ENCODE data around the gene SUMO2.
"Not testable (repeated sequence)": the region's sequence is repeated elsewhere in the genome, so short reads cannot be mapped to it uniquely, and the experiment has no call there.

Gene SUMO2

DNA sequence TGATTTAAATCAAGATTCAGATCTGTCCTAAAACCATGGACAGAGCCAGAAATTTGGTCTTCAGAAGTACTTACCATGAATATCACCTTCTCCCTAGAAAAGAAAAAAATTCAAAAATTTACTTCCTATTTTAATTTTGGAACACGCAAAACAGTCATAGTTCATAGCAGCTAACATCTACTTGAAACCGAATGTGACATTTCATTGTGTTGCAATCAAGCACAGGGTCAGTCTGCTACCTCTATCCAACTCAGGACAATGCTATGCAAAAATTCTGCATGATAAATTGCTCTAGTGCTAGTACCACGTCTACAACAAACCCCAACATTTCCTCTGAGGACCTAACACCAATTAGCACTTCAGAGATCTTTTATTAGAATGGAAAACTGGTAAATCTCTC, 36.2 kb downstream of the SUMO2 start:
- no peak for DNase-seq (ENCODE audit: low read depth)
- TF ChIP-seq, protein P1, sequence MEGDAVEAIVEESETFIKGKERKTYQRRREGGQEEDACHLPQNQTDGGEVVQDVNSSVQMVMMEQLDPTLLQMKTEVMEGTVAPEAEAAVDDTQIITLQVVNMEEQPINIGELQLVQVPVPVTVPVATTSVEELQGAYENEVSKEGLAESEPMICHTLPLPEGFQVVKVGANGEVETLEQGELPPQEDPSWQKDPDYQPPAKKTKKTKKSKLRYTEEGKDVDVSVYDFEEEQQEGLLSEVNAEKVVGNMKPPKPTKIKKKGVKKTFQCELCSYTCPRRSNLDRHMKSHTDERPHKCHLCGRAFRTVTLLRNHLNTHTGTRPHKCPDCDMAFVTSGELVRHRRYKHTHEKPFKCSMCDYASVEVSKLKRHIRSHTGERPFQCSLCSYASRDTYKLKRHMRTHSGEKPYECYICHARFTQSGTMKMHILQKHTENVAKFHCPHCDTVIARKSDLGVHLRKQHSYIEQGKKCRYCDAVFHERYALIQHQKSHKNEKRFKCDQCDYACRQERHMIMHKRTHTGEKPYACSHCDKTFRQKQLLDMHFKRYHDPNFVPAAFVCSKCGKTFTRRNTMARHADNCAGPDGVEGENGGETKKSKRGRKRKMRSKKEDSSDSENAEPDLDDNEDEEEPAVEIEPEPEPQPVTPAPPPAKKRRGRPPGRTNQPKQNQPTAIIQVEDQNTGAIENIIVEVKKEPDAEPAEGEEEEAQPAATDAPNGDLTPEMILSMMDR (IDR thresholded peaks at IDR 0.05; ENCODE audit: low read depth, low read length, missing control alignments) = no peak
- H3K4me3 ChIP-seq (ENCODE audit: low read depth, low read length) = no peak overlapping the region

DNA sequence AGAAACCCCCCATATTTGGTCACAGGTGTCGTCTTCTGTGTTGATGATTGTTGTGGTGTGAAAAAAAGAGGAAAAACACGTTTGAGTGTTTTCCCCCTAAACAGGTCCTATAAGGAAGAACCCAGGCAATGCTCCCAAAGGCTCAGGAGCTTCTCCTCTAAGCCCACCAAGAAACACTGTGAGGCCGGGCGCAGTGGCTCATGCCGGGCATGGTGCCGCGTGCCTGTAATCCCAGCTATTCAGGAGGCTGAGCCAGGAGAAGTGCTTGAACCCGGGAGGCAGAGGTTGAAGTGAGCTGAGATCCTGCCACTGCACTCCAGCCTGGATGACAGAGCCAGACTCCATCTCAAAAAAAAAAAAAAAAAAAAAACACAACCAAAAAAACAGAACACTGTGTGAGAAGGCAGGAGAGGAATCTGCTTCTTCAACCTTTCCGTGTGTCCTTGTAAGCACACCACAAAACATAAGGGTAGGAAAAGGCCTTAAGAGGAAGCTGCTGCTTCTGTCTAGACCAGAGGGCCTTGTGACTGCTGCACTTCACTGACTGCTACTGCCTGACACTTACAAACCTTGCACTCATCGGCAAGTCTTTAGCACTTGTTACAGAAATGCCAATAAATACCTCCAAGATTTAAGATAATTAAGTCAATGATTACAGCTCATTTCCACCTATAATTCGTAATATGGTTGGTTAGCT, 37.8 kb downstream of the SUMO2 start:
- H3K4me3 ChIP-seq (ENCODE audit: low read depth, low read length) = no peak overlapping the region
- TF ChIP-seq, protein P1 (IDR thresholded peaks at IDR 0.05; ENCODE audit: low read depth, low read length, missing control alignments) = no peak
- no peak for DNase-seq (ENCODE audit: low read depth)

DNA sequence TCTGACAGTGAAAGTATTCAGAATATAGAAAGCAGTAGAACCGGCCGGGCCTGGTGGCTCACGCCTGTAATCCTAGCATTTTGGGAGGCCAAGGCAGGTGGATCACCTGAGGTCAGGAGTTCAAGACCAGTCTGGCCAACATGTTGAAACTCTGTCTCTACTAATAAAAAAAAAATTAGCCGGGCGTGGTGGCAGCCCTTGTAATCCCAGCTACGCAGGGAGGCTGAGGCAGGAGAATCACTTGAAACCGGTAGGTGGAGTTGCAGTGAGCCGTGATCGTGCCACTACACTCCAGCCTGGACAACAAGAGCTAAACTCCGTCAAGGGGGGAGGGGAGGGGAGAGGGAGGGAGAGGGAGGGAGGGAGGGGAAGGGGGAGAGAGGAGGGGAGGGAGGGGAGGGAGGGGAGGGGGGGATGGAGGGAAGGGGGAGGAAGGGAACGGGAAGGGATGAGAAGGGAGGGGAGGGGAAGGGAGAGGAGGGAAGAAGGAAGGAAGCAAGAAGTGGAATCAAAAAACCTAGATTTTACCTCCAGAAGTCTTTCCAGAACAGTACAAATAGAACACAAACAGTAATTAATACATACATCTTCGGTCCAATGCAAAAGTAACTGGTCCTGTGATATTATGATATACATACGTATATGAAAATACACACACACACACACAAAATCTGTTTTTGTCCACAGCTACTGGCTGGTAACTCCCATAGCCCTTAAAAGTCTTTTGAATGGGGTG, 40.4 kb downstream of the SUMO2 start:
- TF ChIP-seq, protein P1 (IDR thresholded peaks at IDR 0.05; ENCODE audit: low read depth, low read length, missing control alignments) = no peak
- DNase-seq (ENCODE audit: low read depth) = no peak

DNA sequence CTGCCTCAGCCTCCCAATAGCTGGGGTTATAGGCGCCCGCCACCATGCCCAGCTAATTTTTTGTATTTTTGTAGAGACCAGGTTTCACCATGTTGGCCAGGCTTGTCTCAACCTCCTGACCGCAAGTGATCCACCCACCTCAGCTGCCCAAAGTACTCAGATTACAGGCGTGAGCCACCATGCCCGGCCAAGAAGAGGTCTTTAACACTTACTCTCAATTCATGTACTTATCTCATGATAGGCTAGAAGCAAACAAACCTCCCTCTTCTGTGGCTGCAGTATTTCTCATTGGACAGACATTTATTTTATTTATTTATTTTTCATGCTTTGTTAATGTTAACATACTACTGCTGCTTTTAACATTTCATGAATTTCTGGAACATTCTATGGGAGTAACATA, 44.2 kb downstream of the SUMO2 start:
- DNase-seq (ENCODE audit: low read depth) = no peak
- no peak overlapping the region for H3K4me3 ChIP-seq (ENCODE audit: low read depth, low read length)
- TF ChIP-seq, protein P1 (IDR thresholded peaks at IDR 0.05; ENCODE audit: low read depth, low read length, missing control alignments) = no peak

More for the DNA sequence above, 40.4 kb downstream of the SUMO2 start:
- H3K4me3 ChIP-seq (ENCODE audit: low read depth, low read length) = no peak overlapping the region

DNA sequence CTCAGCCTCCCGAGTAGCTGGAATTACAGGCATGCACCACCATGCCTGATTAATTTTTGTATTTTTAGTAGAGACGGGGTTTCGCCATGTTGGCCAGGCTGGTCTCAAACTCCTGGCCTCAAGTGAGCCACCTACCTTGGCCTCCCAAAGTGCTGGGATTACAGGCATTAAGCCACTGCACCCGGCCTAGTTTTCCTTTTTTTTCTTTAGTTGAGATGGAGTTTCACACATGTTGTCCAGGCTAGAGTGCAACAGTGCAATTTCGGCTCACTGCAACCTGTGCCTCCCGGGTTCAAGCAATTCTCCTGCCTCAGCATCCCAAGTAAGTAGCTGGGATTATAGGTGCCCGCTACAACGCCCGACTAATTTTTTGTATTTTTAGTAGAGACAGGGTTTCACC, 45.0 kb downstream of the SUMO2 start:
- not testable (repeated sequence) for DNase-seq (ENCODE audit: low read depth); H3K4me3 ChIP-seq (ENCODE audit: low read depth, low read length)

DNA sequence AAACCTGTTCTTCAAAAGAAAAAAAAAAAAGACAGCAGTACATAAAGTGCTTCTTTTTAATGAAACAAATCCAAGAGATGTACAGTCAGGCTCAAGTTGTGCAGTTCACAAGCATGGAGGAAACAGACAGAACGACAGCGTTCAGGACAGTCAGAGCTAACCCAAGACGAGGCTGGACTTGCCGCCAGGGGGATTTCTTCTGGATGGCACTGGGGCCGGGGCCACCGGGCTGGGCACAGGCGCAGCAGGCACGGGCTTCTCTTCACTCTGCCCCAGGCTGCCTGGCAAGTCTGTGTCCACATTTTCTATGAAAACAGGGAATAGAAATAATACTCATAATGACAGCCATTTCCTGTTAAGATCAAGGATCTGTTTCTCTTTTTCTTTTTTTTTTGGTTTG, 46.8 kb downstream of the SUMO2 start:
- H3K4me3 ChIP-seq (ENCODE audit: low read depth, low read length) = no peak overlapping the region
- TF ChIP-seq, protein P1 (IDR thresholded peaks at IDR 0.05; ENCODE audit: low read depth, low read length, missing control alignments) = no peak
- DNase-seq (ENCODE audit: low read depth) = no peak

DNA sequence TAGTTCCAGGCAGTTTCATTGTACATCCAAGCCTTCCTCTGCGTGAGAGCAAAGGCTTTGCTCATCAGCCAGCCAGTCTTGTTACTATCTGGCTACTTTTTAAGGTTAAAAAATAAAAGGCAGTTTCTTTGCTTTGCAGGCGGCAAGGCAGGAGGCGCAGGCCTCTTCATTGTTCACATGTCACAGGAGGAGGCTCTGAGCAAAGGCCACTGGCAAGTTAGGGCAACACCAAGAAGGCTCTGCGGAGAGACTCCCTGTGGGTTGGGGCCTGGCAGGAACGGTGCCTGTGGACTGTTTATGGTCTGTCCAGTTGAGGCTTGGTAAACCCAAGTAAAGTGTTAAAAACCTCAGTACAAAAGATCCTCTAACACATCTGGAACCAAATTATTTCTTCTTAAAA, 47.3 kb downstream of the SUMO2 start:
- DNase-seq (ENCODE audit: low read depth) = no peak
- no peak overlapping the region for H3K4me3 ChIP-seq (ENCODE audit: low read depth, low read length)
- TF ChIP-seq, protein P1 (IDR thresholded peaks at IDR 0.05; ENCODE audit: low read depth, low read length, missing control alignments) = no peak

DNA sequence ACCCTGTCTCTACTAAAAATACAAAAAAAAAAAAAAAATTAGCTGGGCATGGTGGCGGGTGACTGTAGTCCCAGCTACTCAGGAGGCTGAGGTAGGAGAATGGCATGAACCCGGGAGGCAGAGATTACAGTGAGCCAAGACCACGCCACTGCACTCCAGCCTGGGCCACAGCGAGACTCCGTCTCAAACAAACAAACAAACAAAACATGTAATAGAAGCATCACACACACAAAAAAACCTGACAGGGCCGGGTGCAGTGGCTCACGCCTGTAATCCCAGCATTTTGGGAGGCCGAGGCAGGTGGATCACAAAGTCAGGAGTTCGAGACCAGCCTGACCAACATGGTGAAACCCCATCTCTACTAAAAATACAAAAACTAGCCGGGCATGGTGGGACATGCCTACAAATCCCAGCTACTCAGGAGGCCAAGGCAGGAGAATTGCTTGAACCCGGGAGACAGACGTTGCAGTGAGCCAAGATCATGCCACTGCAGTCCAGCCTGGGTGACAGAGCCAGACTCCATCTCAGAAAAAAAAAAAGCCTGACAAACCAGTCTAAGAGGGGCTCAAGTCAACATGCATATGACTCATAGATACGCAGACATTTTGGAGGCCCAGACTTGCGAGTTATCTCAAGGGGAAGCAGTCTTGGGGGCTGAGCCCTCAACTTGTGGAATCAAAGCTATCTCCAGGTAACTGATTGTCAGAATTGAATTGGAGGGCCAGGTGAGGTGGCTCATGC, 49.0 kb downstream of the SUMO2 start:
- not testable (repeated sequence) for H3K4me3 ChIP-seq (ENCODE audit: low read depth, low read length); DNase-seq (ENCODE audit: low read depth)
